HG02642 (cell line): ENCODE data around the gene SLAMF7.
"Not testable (repeated sequence)": the region's sequence is repeated elsewhere in the genome, so short reads cannot be mapped to it uniquely, and the experiment has no call there.

Source experiments
- ATAC-seq: cut with Tn5 transposase; IDR thresholded peaks from one replicate; pipeline ENCODE4 v1.9.1; 2021; ENCODE audit warnings: mild to moderate bottlenecking; ENCODE audit not compliant: unreplicated experiment, poor library complexity

The SLAMF7 gene

DNA sequence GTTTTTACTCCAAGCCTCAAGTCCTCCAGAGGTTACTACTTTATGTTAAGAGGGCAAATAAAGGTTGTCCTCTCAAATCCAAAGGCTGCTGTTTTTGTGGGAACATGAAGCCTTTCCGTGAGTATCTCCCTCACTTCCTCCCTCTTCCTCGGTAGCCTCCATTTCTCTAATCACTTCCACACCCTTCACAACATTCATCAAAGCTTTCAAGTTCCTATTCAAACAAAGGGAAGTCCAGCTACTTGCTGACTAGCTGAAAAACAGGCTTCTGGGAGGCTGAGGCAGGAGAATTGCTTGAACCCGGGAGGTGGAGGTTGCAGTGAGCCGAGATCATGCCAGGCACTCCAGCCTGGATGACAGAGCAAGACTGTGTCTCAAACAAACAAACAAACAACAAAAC, 20.8 kb upstream of the SLAMF7 start:
- ATAC-seq = no peak

GRCh38 chr1:160720356-160721085, 18.5 kb upstream of the SLAMF7 start:
- no peak for ATAC-seq

- ATAC-seq = no peak
Observed at GRCh38 chr1:160721473-160721872, 17.6 kb upstream of the SLAMF7 start.

DNA sequence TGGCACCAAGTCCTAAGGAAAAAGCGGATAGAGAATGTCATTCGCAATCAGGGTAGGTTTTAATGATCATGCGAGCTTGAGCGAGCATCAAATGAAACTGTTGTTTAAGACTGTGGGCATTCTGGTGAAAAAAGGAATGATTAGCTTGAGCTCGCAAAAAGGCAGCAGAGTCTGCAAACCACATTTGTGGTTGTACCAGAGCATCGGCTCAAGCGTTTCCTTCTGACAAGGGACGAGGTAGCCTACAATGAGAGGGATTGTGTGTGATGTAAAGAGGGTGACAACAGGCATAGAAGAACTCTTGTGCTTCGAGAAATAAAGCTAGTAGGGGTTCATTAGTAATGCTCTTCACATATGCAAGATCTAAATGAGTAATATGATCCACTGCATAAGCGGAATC, 16.3 kb upstream of the SLAMF7 start:
- no peak for ATAC-seq

- no peak for ATAC-seq
Observed at GRCh38 chr1:160723332-160723731, 15.7 kb upstream of the SLAMF7 start.

- no peak for ATAC-seq
Observed at GRCh38 chr1:160724465-160725242, 14.4 kb upstream of the SLAMF7 start.

DNA sequence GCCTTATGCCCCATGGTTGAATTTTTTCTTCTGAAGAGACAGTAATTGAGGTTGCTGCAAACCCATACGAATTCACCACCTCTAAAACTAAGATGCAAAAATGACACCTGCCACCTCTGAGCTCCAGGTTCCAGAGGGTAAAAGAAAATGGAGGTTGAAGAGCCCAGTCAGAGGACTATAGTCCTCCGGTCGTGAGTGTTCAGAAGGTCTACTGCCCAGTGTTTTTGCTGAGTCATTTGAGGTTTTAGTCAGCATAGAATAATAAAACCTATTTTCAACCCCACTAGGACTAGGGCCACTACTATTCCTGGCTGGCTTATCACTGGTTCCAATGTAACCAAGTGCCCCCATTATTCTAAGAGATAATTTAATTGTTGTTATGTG, 12.9 kb upstream of the SLAMF7 start:
- peak; percentile 20 for ATAC-seq

DNA sequence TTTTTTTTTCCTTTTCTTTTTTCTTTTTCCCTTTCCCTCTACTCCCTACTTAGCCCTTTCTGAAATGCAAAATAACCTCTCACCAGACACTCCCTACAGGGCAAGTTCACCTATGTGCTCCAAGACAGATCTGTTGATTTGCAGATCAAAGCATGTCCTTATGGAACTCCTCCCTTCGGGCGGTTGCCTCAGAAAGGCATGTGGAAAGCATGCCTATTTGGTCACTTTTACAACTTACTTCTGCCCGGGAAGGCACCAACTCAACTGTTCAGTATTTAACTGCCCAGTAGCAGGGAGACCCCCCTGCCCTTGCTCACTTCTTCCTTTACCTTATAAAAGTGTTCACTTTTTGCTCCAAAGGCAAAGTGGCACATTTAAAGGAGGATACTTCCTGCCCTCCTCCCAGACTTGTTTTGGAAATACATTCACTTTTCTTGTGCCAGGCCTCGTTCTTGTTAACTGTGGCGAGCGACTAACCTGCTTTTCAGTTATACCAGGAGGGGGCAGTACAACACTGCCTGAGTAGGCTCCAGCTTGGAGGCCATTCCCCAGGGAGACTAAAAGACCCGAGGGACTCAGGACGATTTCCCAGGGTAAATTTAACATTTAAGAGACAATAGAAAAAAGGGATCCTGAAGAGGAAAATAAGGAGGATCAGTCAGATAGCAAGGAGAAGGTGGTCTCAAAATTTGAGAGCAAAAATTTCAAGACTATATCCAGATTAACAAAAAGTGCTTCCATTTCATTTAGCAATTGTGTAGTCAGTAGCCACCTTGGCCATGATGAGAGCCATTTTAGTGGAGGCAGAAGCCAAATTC, 12.3 kb upstream of the SLAMF7 start:
- peak; percentile 71 for ATAC-seq

- ATAC-seq = no peak
Observed at GRCh38 chr1:160727316-160727640, 11.8 kb upstream of the SLAMF7 start.

DNA sequence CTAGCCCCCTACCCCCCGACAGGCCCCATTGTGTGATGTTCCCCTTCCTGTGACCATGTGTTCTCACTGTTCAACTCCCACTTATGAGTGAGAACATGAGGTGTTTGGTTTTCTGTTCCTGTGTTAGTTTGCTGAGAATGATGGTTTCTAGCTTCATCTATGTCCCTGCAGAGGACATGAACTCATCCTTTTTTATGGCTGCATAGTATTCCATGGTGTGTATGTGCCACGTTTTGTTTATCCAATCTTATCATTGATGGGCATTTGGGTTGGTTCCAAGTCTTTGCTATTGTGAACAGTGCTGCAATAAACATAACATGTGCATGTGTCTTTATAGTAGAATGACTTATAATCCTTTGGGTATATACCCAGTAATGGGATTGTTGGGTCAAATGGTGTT, 7.5 kb upstream of the SLAMF7 start:
- not testable (repeated sequence) for ATAC-seq

- ATAC-seq = peak; percentile 47
Observed at GRCh38 chr1:160731990-160732389, 7.1 kb upstream of the SLAMF7 start.

GRCh38 chr1:160733898-160734297, 5.1 kb upstream of the SLAMF7 start:
- ATAC-seq = no peak

GRCh38 chr1:160734301-160734700, 4.7 kb upstream of the SLAMF7 start:
- no peak for ATAC-seq

- no peak for ATAC-seq
Observed at GRCh38 chr1:160738271-160738670, 776 bp upstream of the SLAMF7 start.

GRCh38 chr1:160740133-160740688, 1.2 kb downstream of the SLAMF7 start:
- ATAC-seq = peak; percentile 35

GRCh38 chr1:160741092-160741501, 2.0 kb downstream of the SLAMF7 start:
- no peak for ATAC-seq

- ATAC-seq = no peak
Observed at GRCh38 chr1:160741612-160742348, 2.7 kb downstream of the SLAMF7 start.

GRCh38 chr1:160742428-160743127, 3.5 kb downstream of the SLAMF7 start:
- no peak for ATAC-seq

- ATAC-seq = no peak
Observed at GRCh38 chr1:160743266-160743665, 4.2 kb downstream of the SLAMF7 start.
